SK-N-SH (cell line): ENCODE measurements around the gene ESF1. TPM values are rescaled to one million over a fixed set of nuclear protein-coding genes. Genes with fewer than 3 reads are reported as not detected.

ENCODE experiments used
- CTCF ChIA-PET: fragments of 300-600, 350-600 bp; formaldehyde crosslinking; extraction: SDS; loops from one replicate; lab custom pipeline; 2021; lab: Yijun Ruan, JAX
- POLR2A ChIA-PET: fragments of 350-600 bp; sonication (Branson Sonifier 250); formaldehyde crosslinking; extraction: SDS; loops from one replicate; lab custom pipeline; 2020; ENCODE audit warnings: antibody characterized with exemption, inconsistent platforms; lab: Yijun Ruan, JAX
- DNase-seq: peaks from one replicate; pipeline ENCODE4 v3.0.0; 2012
- H2AFZ ChIP-seq: fragments of 200-600 bp; sonication (generic); 2 replicates; pipeline ENCODE4 v1.8.1; 2016; ENCODE audit warnings: antibody characterized with exemption, mild to moderate bottlenecking, low read depth
- H3F3A ChIP-seq: fragments of 200-600 bp; sonication (generic); replicated peaks from 2 replicates; pipeline ENCODE3; 2016; ENCODE audit warnings: antibody characterized with exemption, mild to moderate bottlenecking; ENCODE audit not compliant: insufficient read depth
- H3K27ac ChIP-seq, 2 experiments: fragments of 200-500 bp in 1 of 2; fragments of 200-600 bp in 1 of 2; sonication (Bioruptor generic) in 1 of 2; sonication (generic), shearing (Covaris generic) in 1 of 2; 2 replicates each; pipeline versions ENCODE4 v1.5.1 to v1.6.1; 2014 to 2016; ENCODE audit warnings: low read depth in 2 of 2, inconsistent platforms in 1 of 2, low read length in 1 of 2, mild to moderate bottlenecking in 1 of 2, mixed read lengths in 1 of 2
- H3K27me3 ChIP-seq: fragments of 200-600 bp; sonication (generic), shearing (Covaris generic); 2 replicates; pipeline ENCODE4 v1.6.1; 2016; ENCODE audit warnings: mixed run types; ENCODE audit not compliant: insufficient read depth
- H3K36me3 ChIP-seq, 2 experiments: fragments of 200-500 bp in 1 of 2; fragments of 200-600 bp in 1 of 2; sonication (Bioruptor generic) in 1 of 2; sonication (generic) in 1 of 2; replicated peaks in 1 of 2; 2 replicates each; pipeline versions ENCODE3 to v1.5.1; 2014 to 2016; ENCODE audit warnings: low read length in 1 of 2, mild to moderate bottlenecking in 1 of 2; ENCODE audit not compliant: insufficient read depth in 2 of 2, control insufficient read depth in 1 of 2
- H3K4me1 ChIP-seq, 2 experiments: fragments of 200-500 bp in 1 of 2; fragments of 200-600 bp in 1 of 2; sonication (Bioruptor generic) in 1 of 2; sonication (generic), shearing (Covaris generic) in 1 of 2; 2 replicates each; pipeline versions ENCODE4 v1.5.1 to v1.6.1; 2014 to 2016; ENCODE audit warnings: low read depth in 1 of 2, low read length in 1 of 2, mixed run types in 1 of 2; ENCODE audit not compliant: insufficient read depth in 2 of 2, control insufficient read depth in 1 of 2
- H3K4me2 ChIP-seq: fragments of 200-600 bp; sonication (generic), shearing (Covaris generic); 2 replicates; pipeline ENCODE4 v1.6.1; 2017; ENCODE audit warnings: mixed run types
- H3K4me3 ChIP-seq, 2 experiments: fragments of 200-500 bp in 1 of 2; fragments of 200-600 bp in 1 of 2; sonication (Bioruptor generic) in 1 of 2; sonication (generic), shearing (Covaris generic) in 1 of 2; 2 replicates each; pipeline versions ENCODE4 v1.5.1 to v1.8.1; 2014 to 2016; ENCODE audit warnings: low read depth in 2 of 2, inconsistent platforms in 1 of 2, low read length in 1 of 2, mild to moderate bottlenecking in 1 of 2, mixed read lengths in 1 of 2, moderate library complexity in 1 of 2
- H3K79me2 ChIP-seq: fragments of 200-600 bp; sonication (generic); 2 replicates; pipeline ENCODE4 v1.8.1; 2017; ENCODE audit warnings: mild to moderate bottlenecking; ENCODE audit not compliant: insufficient read depth
- H3K9ac ChIP-seq: fragments of 200-600 bp; sonication (generic); 2 replicates; pipeline ENCODE4 v1.6.1; 2017; ENCODE audit warnings: mixed run types
- H3K9me2 ChIP-seq: fragments of 200-600 bp; sonication (generic); 2 replicates; pipeline ENCODE4 v1.6.1; 2017; ENCODE audit warnings: mixed run types
- H3K9me3 ChIP-seq: fragments of 200-600 bp; sonication (generic); 2 replicates; pipeline ENCODE4 v1.6.1; 2017; ENCODE audit warnings: mixed run types, mild to moderate bottlenecking, moderate library complexity
- H4K20me1 ChIP-seq: fragments of 200-600 bp; sonication (generic); 2 replicates; pipeline ENCODE4 v1.6.1; 2017; ENCODE audit warnings: mild to moderate bottlenecking, mixed run types; ENCODE audit not compliant: insufficient read depth
- CHD2 ChIP-seq: fragments of 150-350 bp; IDR thresholded peaks from 2 replicates; pipeline ENCODE4 v1.6.1; 2018; ENCODE audit warnings: low read length; ENCODE audit not compliant: partially characterized antibody
- GABPA ChIP-seq: IDR thresholded peaks from 2 replicates; pipeline ENCODE4 v1.4.0; 2012; ENCODE audit warnings: low read depth, mild to moderate bottlenecking
- GATA2 ChIP-seq: sonication (generic); formaldehyde crosslinking; IDR thresholded peaks from 2 replicates; pipeline ENCODE4 v1.5.0; 2020; ENCODE audit warnings: mild to moderate bottlenecking, missing genetic modification reagents
- IRF3 ChIP-seq: fragments of 150-350 bp; IDR thresholded peaks from 2 replicates; pipeline ENCODE4 v1.6.1; 2016; ENCODE audit warnings: mild to moderate bottlenecking, low read depth, low read length
- JUND ChIP-seq: IDR thresholded peaks from 2 replicates; pipeline ENCODE4 v1.4.0; 2012
- MEF2A ChIP-seq: IDR thresholded peaks from 2 replicates; pipeline ENCODE4 v1.4.0; 2012; ENCODE audit warnings: low read depth, borderline replicate concordance
- NRF1 ChIP-seq: IDR thresholded peaks from 2 replicates; pipeline ENCODE4 v1.6.1; 2012; ENCODE audit warnings: low read depth, mild to moderate bottlenecking, low read length
- PBX3 ChIP-seq: IDR thresholded peaks from 2 replicates; pipeline ENCODE4; 2012
- POLR2AphosphoS5 ChIP-seq: IDR thresholded peaks from 2 replicates; pipeline ENCODE4 v1.6.1; 2012; ENCODE audit warnings: low read depth, low read length
- RAD21 ChIP-seq: IDR thresholded peaks from 2 replicates; pipeline ENCODE4 v1.6.1; 2012; ENCODE audit warnings: mild to moderate bottlenecking, low read length
- RFX5 ChIP-seq: IDR thresholded peaks from 2 replicates; pipeline ENCODE4 v1.6.1; 2012; ENCODE audit warnings: mild to moderate bottlenecking, improper control_type of control experiment, low read length
- TCF12 ChIP-seq: IDR thresholded peaks from 2 replicates; pipeline ENCODE4 v1.4.0; 2012
- USF1 ChIP-seq: IDR thresholded peaks from 2 replicates; pipeline ENCODE4 v1.4.0; 2012; ENCODE audit warnings: low read depth, borderline replicate concordance
- USF2 ChIP-seq: fragments of 150-350 bp; IDR thresholded peaks from 2 replicates; pipeline ENCODE4 v1.6.1; 2017; ENCODE audit warnings: antibody characterized with exemption, low read length, low read depth, borderline replicate concordance
- WGBS: methylation state at CpG from one replicate; pipeline ENCODE4 v1.1.6; 2017; ENCODE audit warnings: low lambda C conversion rate; 5-methylcytosine and 5-hydroxymethylcytosine counted together
- polyA plus RNA-seq, 3 experiments: library from polyadenylated mRNA; depleted of rRNA; stranded (reverse); fragments of >200 nt; gene quantifications; 2 replicates each; pipeline ENCODE4 v1.2.3, GENCODE V29; 2012

Gene ESF1
- polyA plus RNA-seq, 1 of the 3 experiments (the other 2 are of a cell fraction) = 1.4 TPM

- H2AFZ ChIP-seq = no peak overlapping the region
- no peak overlapping the region for H3K4me2 ChIP-seq
- no peaks in the 10 kb centered on the region for H3K27me3 ChIP-seq
- H3K4me3 ChIP-seq = no peak overlapping the region
- POLR2A ChIA-PET = no interaction called here
- H3K9me3 ChIP-seq = no peaks in the 10 kb centered on the region
- WGBS = 96% methylated on average over 3 of the region's 3 CpGs
- no peak for DNase-seq
- CTCF ChIA-PET = interaction anchor here (0.6 kb wide), 1 partner anchor 1826 kb away, joined by 3 read pairs; no protein-coding TSS in a partner anchor
- H3K79me2 ChIP-seq = no peaks in the 10 kb centered on the region
- no peaks in the 10 kb centered on the region for H3K4me1 ChIP-seq
- H3K9ac ChIP-seq = no peak overlapping the region
- TF ChIP-seq PBX3 = no peak
- TF ChIP-seq GABPA = no peak
- no peak for TF ChIP-seq NRF1
- TF ChIP-seq RFX5 = no peak
- no peak for TF ChIP-seq IRF3
- TF ChIP-seq GATA2 (CRISPR knock-in tag) = no peak
- TF ChIP-seq TCF12 = no peak
- TF ChIP-seq USF1 = no peak
- peaks cover 41 to 46% of the 10 kb centered on the region in 2 experiments for H3K36me3 ChIP-seq
- peaks cover 3% of the 10 kb centered on the region for H3F3A ChIP-seq
- H4K20me1 ChIP-seq = no peaks in the 10 kb centered on the region
- no peaks in the 10 kb centered on the region for H3K9me2 ChIP-seq
- no peak overlapping the region for H3K27ac ChIP-seq
These were observed 48.1 kb downstream of the ESF1 start for GRCh38 chr20:13736436-13737191.

- Histone ChIP-seq H3K27ac (no peak overlapping the region), H3K9ac (no peak overlapping the region), H4K20me1 (no peaks in the 10 kb centered on the region), H3K79me2 (no peaks in the 10 kb centered on the region), H3K4me2 (no peak overlapping the region), H3K36me3 (peaks cover 34 to 43% of the 10 kb centered on the region in 2 experiments), H2AFZ (no peak overlapping the region), H3K9me2 (no peaks in the 10 kb centered on the region), H3F3A (peaks cover 3% of the 10 kb centered on the region), H3K9me3 (no peaks in the 10 kb centered on the region), H3K4me1 (no peaks in the 10 kb centered on the region), H3K27me3 (no peaks in the 10 kb centered on the region), H3K4me3 (no peak overlapping the region)
- WGBS = 94% methylated on average over 1 of the region's 1 CpG
- TF ChIP-seq NRF1 = no peak
- no peak for TF ChIP-seq JUND
- TF ChIP-seq MEF2A = no peak
- TF ChIP-seq POLR2AphosphoS5 = no peak
- no peak for TF ChIP-seq GABPA
- no peak for TF ChIP-seq RAD21
- TF ChIP-seq TCF12 = no peak
- TF ChIP-seq PBX3 = no peak
- no peak for TF ChIP-seq USF2
- TF ChIP-seq CHD2 = no peak
- ChIA-PET CTCF (no interaction called here), POLR2A (no interaction called here)
- no peak for DNase-seq
These were observed 48.9 kb downstream of the ESF1 start for GRCh38 chr20:13735826-13736225.
